HUES6 (cell line): ENCODE measurements around the gene BICDL1.

Source experiments
- H3K27ac ChIP-seq: 2 replicates; pipeline ENCODE4 v1.7.0; 2013; ENCODE audit warnings: low read depth, mild to moderate bottlenecking, low read length, inconsistent platforms
- H3K27me3 ChIP-seq: 2 replicates; pipeline ENCODE4 v1.6.1; 2013; ENCODE audit warnings: low read length; ENCODE audit not compliant: control insufficient read depth, insufficient read depth
- H3K36me3 ChIP-seq: 2 replicates; pipeline ENCODE4 v1.6.1; 2013; ENCODE audit warnings: low read length; ENCODE audit not compliant: control insufficient read depth, insufficient read depth
- H3K4me1 ChIP-seq: 2 replicates; pipeline ENCODE4 v1.6.1; 2013; ENCODE audit warnings: low read length; ENCODE audit not compliant: control insufficient read depth, insufficient read depth
- H3K4me3 ChIP-seq: 2 replicates; pipeline ENCODE4 v1.5.1; 2013; ENCODE audit warnings: low read depth, low read length
- H3K9ac ChIP-seq: one replicate; pipeline ENCODE4 v1.6.1; 2013; ENCODE audit warnings: mild to moderate bottlenecking, low read length
- H3K9me3 ChIP-seq: 2 replicates; pipeline ENCODE4 v1.6.1; 2013; ENCODE audit warnings: low read depth, low read length; ENCODE audit not compliant: control insufficient read depth, insufficient read depth

Gene BICDL1

DNA sequence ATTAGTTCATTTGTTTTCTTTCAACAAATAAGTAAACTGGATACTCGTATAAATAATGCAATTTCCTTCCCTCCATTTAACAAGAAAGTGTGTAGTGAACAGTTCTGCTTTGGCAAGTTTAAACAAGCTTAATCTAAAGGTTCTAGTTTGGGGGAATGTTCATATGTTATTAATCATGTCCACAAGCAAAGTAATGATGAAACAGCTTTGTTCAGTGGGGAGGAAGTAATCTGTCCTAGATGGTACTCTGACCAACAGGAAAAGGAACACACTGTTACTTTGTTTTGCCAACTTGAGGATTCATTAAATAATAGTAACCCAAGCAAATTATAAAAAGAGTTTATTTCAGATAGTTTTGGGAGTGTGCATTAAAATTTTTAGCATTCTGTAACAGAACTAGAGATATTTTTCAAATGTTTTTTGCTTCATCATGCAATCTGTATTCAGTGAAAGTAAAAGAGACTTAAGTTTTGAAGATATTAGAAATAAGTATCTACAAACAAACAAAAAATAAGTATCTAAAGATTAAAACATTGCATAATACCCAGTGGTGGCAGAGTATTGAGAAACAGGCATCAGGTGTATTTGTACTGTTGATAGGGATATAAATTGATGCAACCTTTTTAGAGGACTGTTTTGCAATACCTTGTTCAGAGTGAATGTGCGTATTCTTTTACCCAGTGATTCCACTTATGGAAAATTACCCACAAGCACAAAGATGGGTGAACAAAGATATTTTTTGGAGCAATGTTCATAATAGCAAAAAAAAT, 66.4 kb downstream of the BICDL1 start:
- no peak overlapping the region for H3K4me3 ChIP-seq
- no peaks in the 10 kb centered on the region for H3K36me3 ChIP-seq
- no peak overlapping the region for H3K27ac ChIP-seq
- no peaks in the 10 kb centered on the region for H3K27me3 ChIP-seq
- no peaks in the 10 kb centered on the region for H3K4me1 ChIP-seq
- no peak overlapping the region for H3K9ac ChIP-seq
- H3K9me3 ChIP-seq, result no peaks in the 10 kb centered on the region

- no peak overlapping the region for H3K27ac ChIP-seq
- H3K4me3 ChIP-seq, result no peak overlapping the region
- H3K36me3 ChIP-seq, result no peaks in the 10 kb centered on the region
- H3K4me1 ChIP-seq, result no peaks in the 10 kb centered on the region
- H3K9me3 ChIP-seq, result no peaks in the 10 kb centered on the region
- no peak overlapping the region for H3K9ac ChIP-seq
- H3K27me3 ChIP-seq, result no peaks in the 10 kb centered on the region
Observed at GRCh38 chr12:120056739-120057138, 67.7 kb downstream of the BICDL1 start.

DNA sequence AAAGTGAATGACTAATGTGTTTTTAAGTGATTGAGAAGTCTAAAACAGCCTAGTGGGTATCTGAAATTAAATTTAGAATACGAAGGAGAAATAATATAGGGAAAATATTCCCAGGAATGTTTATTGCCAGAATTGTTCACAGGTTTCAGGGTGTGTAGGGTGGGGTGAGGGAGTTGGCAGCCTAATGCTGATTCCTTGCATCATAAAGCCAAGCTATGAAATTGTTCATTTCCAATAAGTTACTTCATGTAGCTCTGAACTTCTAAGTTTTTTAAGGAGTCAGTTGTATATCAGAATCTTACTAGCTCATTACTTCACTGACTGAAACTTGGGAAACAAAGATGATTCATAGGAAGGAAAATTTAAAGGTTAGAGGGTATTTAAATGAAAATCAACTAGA, 71.2 kb downstream of the BICDL1 start:
- H3K27ac ChIP-seq, result no peak overlapping the region
- H3K4me3 ChIP-seq, result no peak overlapping the region
- H3K36me3 ChIP-seq, result no peaks in the 10 kb centered on the region
- no peaks in the 10 kb centered on the region for H3K9me3 ChIP-seq
- H3K9ac ChIP-seq, result no peak overlapping the region
- H3K27me3 ChIP-seq, result no peaks in the 10 kb centered on the region
- peaks cover 11% of the 10 kb centered on the region; the same call in 1 of the 2 replicates for H3K4me1 ChIP-seq

DNA sequence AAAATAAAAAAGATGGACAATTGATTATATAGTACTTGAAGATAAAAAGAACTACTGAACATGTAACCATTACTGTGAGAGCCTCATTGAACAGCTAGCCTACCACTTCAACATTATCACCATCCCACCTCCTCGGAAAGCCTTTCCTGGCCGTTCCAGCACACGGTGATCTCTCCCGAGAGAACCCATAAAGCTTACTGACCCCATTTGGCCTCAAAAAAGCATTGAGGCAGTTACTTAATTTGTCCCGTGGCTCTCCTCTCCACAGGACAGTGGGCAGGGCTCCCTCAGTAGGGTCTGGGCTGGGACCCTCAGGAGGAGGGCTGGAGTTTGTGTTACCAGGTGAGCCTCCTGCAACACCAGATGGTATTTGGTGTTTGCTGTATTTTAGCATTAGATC, 71.7 kb downstream of the BICDL1 start:
- Histone ChIP-seq H3K27me3 (no peaks in the 10 kb centered on the region), H3K36me3 (no peaks in the 10 kb centered on the region), H3K9ac (no peak overlapping the region), H3K27ac (no peak overlapping the region), H3K9me3 (no peaks in the 10 kb centered on the region), H3K4me3 (no peak overlapping the region), H3K4me1 (peaks cover 11% of the 10 kb centered on the region; the same call in 1 of the 2 replicates)

GRCh38 chr12:120061575-120062214, 72.7 kb downstream of the BICDL1 start:
- no peak overlapping the region for H3K4me3 ChIP-seq
- H3K36me3 ChIP-seq, result no peaks in the 10 kb centered on the region
- H3K9me3 ChIP-seq, result no peaks in the 10 kb centered on the region
- H3K9ac ChIP-seq, result no peak overlapping the region
- peaks cover 11% of the 10 kb centered on the region; the same call in 1 of the 2 replicates for H3K4me1 ChIP-seq
- no peaks in the 10 kb centered on the region for H3K27me3 ChIP-seq
- H3K27ac ChIP-seq, result no peak overlapping the region

GRCh38 chr12:120062976-120063579, 74.0 kb downstream of the BICDL1 start:
- H3K9ac ChIP-seq, result no peak overlapping the region
- no peak overlapping the region for H3K27ac ChIP-seq
- H3K27me3 ChIP-seq, result no peaks in the 10 kb centered on the region
- H3K9me3 ChIP-seq, result no peaks in the 10 kb centered on the region
- no peak overlapping the region for H3K4me3 ChIP-seq
- H3K4me1 ChIP-seq, result peaks cover 11% of the 10 kb centered on the region; the same call in 1 of the 2 replicates
- H3K36me3 ChIP-seq, result no peaks in the 10 kb centered on the region

GRCh38 chr12:120064054-120064940, 75.3 kb downstream of the BICDL1 start:
- Histone ChIP-seq H3K27ac (no peak overlapping the region), H3K4me1 (peaks cover 11% of the 10 kb centered on the region; the same call in 1 of the 2 replicates), H3K27me3 (no peaks in the 10 kb centered on the region), H3K9me3 (no peaks in the 10 kb centered on the region), H3K9ac (no peak overlapping the region), H3K36me3 (no peaks in the 10 kb centered on the region), H3K4me3 (no peak overlapping the region)

- Histone ChIP-seq H3K27me3 (no peaks in the 10 kb centered on the region), H3K36me3 (no peaks in the 10 kb centered on the region), H3K9ac (no peak overlapping the region), H3K4me1 (peaks cover 11% of the 10 kb centered on the region; the same call in 1 of the 2 replicates), H3K9me3 (no peaks in the 10 kb centered on the region), H3K4me3 (no peak overlapping the region), H3K27ac (no peak overlapping the region)
Observed at GRCh38 chr12:120065472-120065871, 76.4 kb downstream of the BICDL1 start.

DNA sequence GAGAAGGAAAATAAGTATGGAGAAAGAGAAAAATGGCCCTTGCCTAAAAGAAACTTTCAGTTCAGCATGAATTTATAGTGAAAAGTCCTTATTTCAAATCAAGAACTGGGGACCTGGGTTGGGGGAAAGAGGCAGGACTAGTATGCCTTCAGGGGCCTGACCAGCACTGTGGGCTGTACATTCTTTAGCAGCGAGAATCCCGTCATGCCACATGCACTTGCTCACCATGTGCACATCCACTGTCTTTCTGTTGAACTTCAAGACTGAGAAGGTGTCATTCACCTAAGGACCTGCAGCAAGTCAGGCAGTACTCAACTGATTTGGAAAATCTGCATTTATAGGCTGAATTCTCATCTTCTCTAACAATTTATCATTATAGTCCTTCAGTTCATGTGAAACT, 77.3 kb downstream of the BICDL1 start:
- Histone ChIP-seq H3K27me3 (no peaks in the 10 kb centered on the region), H3K36me3 (no peaks in the 10 kb centered on the region), H3K9me3 (no peaks in the 10 kb centered on the region), H3K27ac (no peak overlapping the region), H3K4me1 (peaks cover 11% of the 10 kb centered on the region; the same call in 1 of the 2 replicates), H3K4me3 (no peak overlapping the region), H3K9ac (no peak overlapping the region)

GRCh38 chr12:120067084-120067869, 78.2 kb downstream of the BICDL1 start:
- Histone ChIP-seq H3K27me3 (no peaks in the 10 kb centered on the region), H3K9me3 (no peaks in the 10 kb centered on the region), H3K27ac (no peak overlapping the region), H3K36me3 (no peaks in the 10 kb centered on the region), H3K4me3 (no peak overlapping the region), H3K9ac (no peak overlapping the region), H3K4me1 (peaks cover 11% of the 10 kb centered on the region; the same call in 1 of the 2 replicates)
